Activated T-helper 17 cell treated with anti-CD3 and anti-CD28 coated beads, Interleukin-2, amount 50 U/mL, for 72 hours (primary cell): ENCODE results near the gene PELI2. TPM values are rescaled to one million over a fixed set of nuclear protein-coding genes. Genes with fewer than 3 reads are reported as not detected.
A peak's percentile ranks its signal among the peaks of the same experiment; 100 is the strongest.
"Not testable (repeated sequence)": the region's sequence is repeated elsewhere in the genome, so short reads cannot be mapped to it uniquely, and the experiment has no call there.

Experiments
- ATAC-seq: fragments of 150-1000 bp; cut with Tn5 transposase; replicated peaks from 2 replicates; pipeline ENCODE4 v1.10.0; 2021; ENCODE audit warnings: mild to moderate bottlenecking, moderate library complexity
- H3K27ac Mint-ChIP-seq: one replicate; pipeline ENCODE4 v1.8.0; 2022; ENCODE audit warnings: mixed read lengths
- H3K27me3 Mint-ChIP-seq: one replicate; pipeline ENCODE4 v1.8.0; 2022; ENCODE audit warnings: mixed read lengths
- H3K36me3 Mint-ChIP-seq: one replicate; pipeline ENCODE4 v1.8.0; 2022; ENCODE audit warnings: low read depth, mild to moderate bottlenecking, mixed read lengths
- H3K4me1 Mint-ChIP-seq: one replicate; pipeline ENCODE4 v1.8.0; 2022; ENCODE audit warnings: mixed read lengths
- H3K4me3 Mint-ChIP-seq: one replicate; pipeline ENCODE4 v1.8.0; 2022; ENCODE audit warnings: mild to moderate bottlenecking, mixed read lengths
- H3K9me3 Mint-ChIP-seq: one replicate; pipeline ENCODE4 v1.8.0; 2022; ENCODE audit warnings: mixed read lengths
- total RNA-seq, 2 donors: library from RNA; stranded (reverse); gene quantifications; one replicate each; pipeline ENCODE4 v1.2.3, GENCODE V29; 2022

PELI2 gene
- total RNA-seq, 2 donors from 2014 or later: 1.0 to 2.3 TPM

DNA sequence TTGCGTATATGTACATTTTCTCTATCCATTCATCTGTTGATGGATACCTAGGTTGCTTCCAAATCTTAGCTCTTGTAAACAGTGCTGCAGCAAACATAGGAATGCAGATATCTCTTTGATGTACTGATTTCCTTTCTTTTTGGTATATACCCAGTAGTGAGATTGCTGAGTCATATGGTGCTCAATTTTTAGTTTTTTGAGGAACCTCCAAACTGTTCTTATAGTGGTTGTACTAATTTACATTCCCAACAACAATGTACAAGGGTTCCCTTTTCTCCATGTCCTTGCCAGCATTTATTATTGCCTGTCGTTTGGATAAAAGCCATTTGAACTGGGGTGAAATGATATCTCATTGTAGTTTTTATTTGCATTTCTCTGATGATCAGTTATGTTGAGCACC lies 44.3 kb downstream of the PELI2 start:
- no peak for ATAC-seq
- peaks cover 31% of the 10 kb centered on the region for H3K9me3 Mint-ChIP-seq
- H3K27ac Mint-ChIP-seq: no peak overlapping the region
- no peaks in the 10 kb centered on the region for H3K27me3 Mint-ChIP-seq
- peaks cover 6% of the 10 kb centered on the region for H3K4me1 Mint-ChIP-seq
- H3K4me3 Mint-ChIP-seq: no peak overlapping the region
- H3K36me3 Mint-ChIP-seq: no peaks in the 10 kb centered on the region

GRCh38 chr14:56166579-56166978 lies 48.4 kb downstream of the PELI2 start:
- H3K4me3 Mint-ChIP-seq, H3K27me3 Mint-ChIP-seq, H3K27ac Mint-ChIP-seq, H3K36me3 Mint-ChIP-seq, H3K4me1 Mint-ChIP-seq, ATAC-seq: not testable (repeated sequence)
- peaks cover 33% of the 10 kb centered on the region for H3K9me3 Mint-ChIP-seq

- H3K27me3 Mint-ChIP-seq: no peaks in the 10 kb centered on the region
- peaks cover 30% of the 10 kb centered on the region for H3K9me3 Mint-ChIP-seq
- ATAC-seq: no peak
- H3K27ac Mint-ChIP-seq: no peak overlapping the region
- peaks cover 17% of the 10 kb centered on the region for H3K4me1 Mint-ChIP-seq
- no peak overlapping the region for H3K4me3 Mint-ChIP-seq
- H3K36me3 Mint-ChIP-seq: no peaks in the 10 kb centered on the region
These were observed 49.9 kb downstream of the PELI2 start for GRCh38 chr14:56168007-56168616.

DNA sequence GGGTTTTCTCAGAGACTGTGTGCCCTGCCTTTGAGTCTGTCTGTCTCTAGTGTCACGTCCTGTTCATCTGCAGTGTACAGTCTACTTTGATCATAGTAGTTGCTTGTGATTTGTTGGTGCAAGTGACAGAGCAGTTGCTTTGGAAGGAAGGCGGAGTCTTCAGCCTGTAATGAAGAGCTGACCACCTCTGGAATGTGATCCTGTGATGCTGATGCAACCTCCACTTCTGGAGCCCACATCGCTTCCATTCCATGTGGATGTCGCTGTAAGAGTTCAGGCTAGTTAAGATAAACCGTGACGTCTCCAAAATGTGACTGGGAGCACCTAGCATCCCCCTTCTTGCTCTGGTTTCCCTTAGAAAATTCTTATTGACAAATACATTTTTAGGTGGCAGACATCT lies 51.8 kb downstream of the PELI2 start:
- no peak for ATAC-seq
- no peak overlapping the region for H3K27ac Mint-ChIP-seq
- no peak overlapping the region for H3K4me3 Mint-ChIP-seq
- peaks cover 32% of the 10 kb centered on the region for H3K4me1 Mint-ChIP-seq
- peaks cover 19% of the 10 kb centered on the region for H3K9me3 Mint-ChIP-seq
- H3K27me3 Mint-ChIP-seq: no peaks in the 10 kb centered on the region
- H3K36me3 Mint-ChIP-seq: no peaks in the 10 kb centered on the region

GRCh38 chr14:56170877-56171422 lies 52.7 kb downstream of the PELI2 start:
- no peak for ATAC-seq
- Mint-ChIP-seq H3K36me3 (no peaks in the 10 kb centered on the region), H3K4me1 (peaks cover 33% of the 10 kb centered on the region), H3K4me3 (peak overlapping the region; percentile 3), H3K9me3 (peaks cover 13% of the 10 kb centered on the region), H3K27ac (peak overlapping the region; percentile 72), H3K27me3 (no peaks in the 10 kb centered on the region)

GRCh38 chr14:56172074-56172473 lies 53.9 kb downstream of the PELI2 start:
- Mint-ChIP-seq H3K4me1 (peaks cover 33% of the 10 kb centered on the region), H3K9me3 (peaks cover 10% of the 10 kb centered on the region), H3K36me3 (no peaks in the 10 kb centered on the region), H3K27me3 (no peaks in the 10 kb centered on the region), H3K27ac (peak overlapping the region; percentile 72), H3K4me3 (peak overlapping the region; percentile 29)
- ATAC-seq: peak; percentile 18

- Mint-ChIP-seq H3K36me3 (no peaks in the 10 kb centered on the region), H3K27ac (peak overlapping the region; percentile 72), H3K4me1 (peaks cover 33% of the 10 kb centered on the region), H3K9me3 (peaks cover 5% of the 10 kb centered on the region), H3K4me3 (peak overlapping the region; percentile 29), H3K27me3 (no peaks in the 10 kb centered on the region)
- peak; percentile 88 for ATAC-seq
These were observed 54.4 kb downstream of the PELI2 start for GRCh38 chr14:56172571-56172971.

DNA sequence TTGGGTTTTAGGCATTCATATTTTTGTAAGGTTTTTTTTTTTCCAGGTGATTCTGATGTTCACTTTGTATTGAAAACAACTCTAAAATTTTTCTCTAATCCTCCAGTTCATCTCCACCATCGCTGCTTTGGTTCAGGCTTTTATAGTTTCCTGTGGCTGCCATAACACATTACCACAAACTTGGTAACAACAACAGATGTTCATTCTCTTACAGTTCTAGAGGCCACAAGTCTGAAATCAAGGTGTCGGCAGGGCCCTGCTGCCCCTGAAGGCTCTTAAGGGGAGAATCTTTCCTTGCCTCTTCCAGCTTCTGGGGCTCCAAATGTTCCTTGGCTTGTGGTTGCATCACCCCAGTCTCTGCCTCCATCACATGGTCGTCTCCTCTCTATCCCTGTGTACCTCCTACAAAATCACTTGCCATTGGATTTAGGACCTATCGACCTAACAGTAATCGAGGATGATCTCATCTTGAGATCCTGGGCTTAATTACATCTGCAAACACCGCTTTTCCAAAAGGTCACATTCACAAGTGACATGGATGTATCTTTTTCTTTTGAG lies 55.2 kb downstream of the PELI2 start:
- ATAC-seq: peak; percentile 28
- peak overlapping the region; percentile 29 for H3K4me3 Mint-ChIP-seq
- peaks cover 33% of the 10 kb centered on the region for H3K4me1 Mint-ChIP-seq
- H3K36me3 Mint-ChIP-seq: no peaks in the 10 kb centered on the region
- H3K27ac Mint-ChIP-seq: peak overlapping the region; percentile 72
- peaks cover 4% of the 10 kb centered on the region for H3K9me3 Mint-ChIP-seq
- H3K27me3 Mint-ChIP-seq: no peaks in the 10 kb centered on the region

- peaks cover 5% of the 10 kb centered on the region for H3K9me3 Mint-ChIP-seq
- ATAC-seq: no peak
- H3K4me1 Mint-ChIP-seq: peaks cover 37% of the 10 kb centered on the region
- no peaks in the 10 kb centered on the region for H3K27me3 Mint-ChIP-seq
- no peak overlapping the region for H3K27ac Mint-ChIP-seq
- peaks cover 17% of the 10 kb centered on the region for H3K36me3 Mint-ChIP-seq
- H3K4me3 Mint-ChIP-seq: no peak overlapping the region
These were observed 57.6 kb downstream of the PELI2 start for GRCh38 chr14:56175773-56176172.

- no peaks in the 10 kb centered on the region for H3K27me3 Mint-ChIP-seq
- H3K4me3 Mint-ChIP-seq: no peak overlapping the region
- no peak for ATAC-seq
- no peak overlapping the region for H3K27ac Mint-ChIP-seq
- H3K9me3 Mint-ChIP-seq: peaks cover 7% of the 10 kb centered on the region
- H3K4me1 Mint-ChIP-seq: peaks cover 35% of the 10 kb centered on the region
- peaks cover 23% of the 10 kb centered on the region for H3K36me3 Mint-ChIP-seq
These were observed 58.3 kb downstream of the PELI2 start for GRCh38 chr14:56176530-56176929.

DNA sequence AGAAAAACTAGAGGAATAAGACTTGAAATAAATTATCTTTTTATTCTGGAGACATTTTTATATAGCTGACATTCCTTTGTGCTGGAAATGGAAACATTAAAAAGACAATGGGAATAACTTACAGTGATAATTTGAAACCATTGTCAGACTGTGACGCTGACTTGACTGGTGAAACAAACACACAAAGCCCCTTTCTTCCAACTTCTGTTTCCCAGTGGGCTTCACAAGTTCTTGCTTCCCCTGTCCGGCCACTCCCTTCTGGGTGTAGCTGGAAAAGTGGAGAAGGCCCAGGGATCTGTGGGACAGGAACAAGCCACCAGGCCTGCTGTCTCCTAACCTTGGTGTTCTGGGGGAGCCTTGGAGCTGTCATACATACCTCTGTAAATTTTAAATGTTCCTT lies 58.8 kb downstream of the PELI2 start:
- H3K36me3 Mint-ChIP-seq: peaks cover 26% of the 10 kb centered on the region
- H3K27me3 Mint-ChIP-seq: no peaks in the 10 kb centered on the region
- ATAC-seq: no peak
- no peak overlapping the region for H3K27ac Mint-ChIP-seq
- peaks cover 9% of the 10 kb centered on the region for H3K9me3 Mint-ChIP-seq
- H3K4me3 Mint-ChIP-seq: no peak overlapping the region
- H3K4me1 Mint-ChIP-seq: peaks cover 37% of the 10 kb centered on the region

GRCh38 chr14:56180754-56181542 lies 62.7 kb downstream of the PELI2 start:
- peaks cover 12% of the 10 kb centered on the region for H3K4me1 Mint-ChIP-seq
- H3K27ac Mint-ChIP-seq: no peak overlapping the region
- H3K4me3 Mint-ChIP-seq: no peak overlapping the region
- ATAC-seq: no peak
- peaks cover 29% of the 10 kb centered on the region for H3K36me3 Mint-ChIP-seq
- peaks cover 6% of the 10 kb centered on the region for H3K9me3 Mint-ChIP-seq
- H3K27me3 Mint-ChIP-seq: no peaks in the 10 kb centered on the region

DNA sequence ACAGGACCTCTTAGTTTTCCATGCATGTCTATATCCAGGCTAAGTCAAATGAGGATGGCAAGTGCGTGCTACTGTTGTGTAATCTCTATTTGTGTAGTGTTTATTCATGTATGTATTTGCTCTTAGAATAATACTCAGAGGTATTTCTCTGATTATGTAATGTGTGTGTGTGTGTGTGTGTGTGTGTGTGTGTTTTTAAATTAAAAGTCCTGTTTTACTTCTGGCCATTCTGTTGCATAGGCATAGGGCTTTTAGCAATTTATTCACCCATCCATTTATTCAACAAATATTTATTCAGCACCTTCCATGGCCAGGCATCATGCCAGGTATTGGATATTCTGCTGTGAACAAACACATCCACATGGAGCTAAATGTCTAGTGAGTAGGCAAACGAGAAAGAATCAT lies 63.5 kb downstream of the PELI2 start:
- Mint-ChIP-seq H3K27me3 (no peaks in the 10 kb centered on the region), H3K9me3 (peaks cover 6% of the 10 kb centered on the region), H3K27ac (peak overlapping the region; percentile 38), H3K4me1 (peaks cover 12% of the 10 kb centered on the region), H3K36me3 (peaks cover 29% of the 10 kb centered on the region), H3K4me3 (no peak overlapping the region)
- ATAC-seq: no peak

DNA sequence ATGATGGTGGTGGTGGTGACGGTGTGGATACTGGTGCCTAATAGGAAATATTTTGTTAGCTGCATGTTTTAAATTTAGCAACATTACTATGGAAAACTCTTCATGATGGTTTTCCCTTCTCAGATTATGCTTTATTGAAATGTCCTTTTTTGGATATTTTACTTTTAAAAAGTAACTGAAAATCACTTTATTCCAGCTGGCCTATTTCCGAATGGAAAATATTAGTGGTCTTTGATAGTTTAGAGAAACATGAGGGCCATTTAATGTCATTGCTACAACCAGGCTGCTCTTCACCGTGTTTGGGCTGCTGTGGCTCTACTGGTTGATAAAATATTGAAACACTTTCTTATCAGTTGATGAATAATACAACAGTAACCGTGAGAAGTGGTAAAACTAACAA lies 64.2 kb downstream of the PELI2 start:
- no peak for ATAC-seq
- Mint-ChIP-seq H3K27ac (peak overlapping the region; percentile 38), H3K9me3 (peaks cover 6% of the 10 kb centered on the region), H3K27me3 (no peaks in the 10 kb centered on the region), H3K4me1 (peaks cover 12% of the 10 kb centered on the region), H3K4me3 (no peak overlapping the region), H3K36me3 (peaks cover 29% of the 10 kb centered on the region)
